Tibial nerve (tissue), 4 donors: ENCODE results near the gene TUSC2. TPM values are rescaled to one million over a fixed set of nuclear protein-coding genes. Genes with fewer than 3 reads are reported as not detected.

Experiments used
- DNase-seq, 2 donors: peaks; one replicate each; pipeline ENCODE4 v3.0.0-alpha.2; 2019; ENCODE audit warnings: low spot score in 2 of 2
- H3K27ac ChIP-seq, 4 donors: fragments of 200-600 bp; sonication (generic) in 3 of 4; one replicate each; pipeline ENCODE4 v1.5.1; 2017 to 2019; ENCODE audit warnings: mild to moderate bottlenecking in 1 of 4
- H3K27me3 ChIP-seq, 2 donors: fragments of 200-600 bp; sonication (generic) in 1 of 2; one replicate each; pipeline versions ENCODE4 v1.5.1 to v1.6.0; 2017 to 2019
- H3K36me3 ChIP-seq, 3 donors: fragments of 200-600 bp; sonication (generic); one replicate each; pipeline ENCODE4 v1.5.1; 2018 to 2019
- H3K4me1 ChIP-seq, 4 donors: fragments of 200-600 bp; sonication (generic) in 3 of 4; one replicate each; pipeline ENCODE4 v1.5.1; 2017 to 2019
- H3K4me3 ChIP-seq, 4 donors: fragments of 200-600 bp; sonication (generic) in 3 of 4; one replicate each; pipeline ENCODE4 v1.5.1; 2017 to 2019; ENCODE audit warnings: mild to moderate bottlenecking in 1 of 4, moderate library complexity in 1 of 4
- H3K9me3 ChIP-seq, 4 donors: fragments of 200-600 bp; sonication (generic) in 3 of 4; one replicate each; pipeline ENCODE4 v1.5.1; 2017 to 2019
- EP300 ChIP-seq, 2 donors: sonication (generic); formaldehyde crosslinking; IDR thresholded peaks; one replicate each; pipeline ENCODE4 v1.6.1; 2017; ENCODE audit warnings: antibody characterized with exemption in 2 of 2, mild to moderate bottlenecking in 1 of 2
- POLR2A ChIP-seq, 2 donors: fragments of 450-650 bp; IDR thresholded peaks; one replicate each; pipeline ENCODE4 v1.6.1; 2017; ENCODE audit warnings: antibody characterized with exemption in 2 of 2, mild to moderate bottlenecking in 2 of 2, moderate library complexity in 2 of 2
- WGBS, 2 donors: methylation state at CpG; one replicate each; pipeline ENCODE4 v1.1.5; 2018; 5-methylcytosine and 5-hydroxymethylcytosine counted together
- total RNA-seq, 4 donors: library from RNA; depleted of rRNA; stranded (reverse); fragments of >200 nt; gene quantifications; one replicate each; pipeline ENCODE4 v1.1.0, GENCODE V29; 2016
- TF ChIP-seq, protein P1 (sequence below), 5 experiments: fragments of 200-600 bp in 3 of 5; fragments of 450-650 bp in 2 of 5; sonication (generic) in 3 of 5; IDR thresholded peaks; one replicate each; pipeline ENCODE4 v1.5.1; 2016 to 2019; ENCODE audit warnings: antibody characterized with exemption in 5 of 5, mild to moderate bottlenecking in 3 of 5, moderate library complexity in 2 of 5

Gene TUSC2
- total RNA-seq, 4 donors from 2014 or later, result 19.0 to 31.9 (median 20.8) TPM

DNA sequence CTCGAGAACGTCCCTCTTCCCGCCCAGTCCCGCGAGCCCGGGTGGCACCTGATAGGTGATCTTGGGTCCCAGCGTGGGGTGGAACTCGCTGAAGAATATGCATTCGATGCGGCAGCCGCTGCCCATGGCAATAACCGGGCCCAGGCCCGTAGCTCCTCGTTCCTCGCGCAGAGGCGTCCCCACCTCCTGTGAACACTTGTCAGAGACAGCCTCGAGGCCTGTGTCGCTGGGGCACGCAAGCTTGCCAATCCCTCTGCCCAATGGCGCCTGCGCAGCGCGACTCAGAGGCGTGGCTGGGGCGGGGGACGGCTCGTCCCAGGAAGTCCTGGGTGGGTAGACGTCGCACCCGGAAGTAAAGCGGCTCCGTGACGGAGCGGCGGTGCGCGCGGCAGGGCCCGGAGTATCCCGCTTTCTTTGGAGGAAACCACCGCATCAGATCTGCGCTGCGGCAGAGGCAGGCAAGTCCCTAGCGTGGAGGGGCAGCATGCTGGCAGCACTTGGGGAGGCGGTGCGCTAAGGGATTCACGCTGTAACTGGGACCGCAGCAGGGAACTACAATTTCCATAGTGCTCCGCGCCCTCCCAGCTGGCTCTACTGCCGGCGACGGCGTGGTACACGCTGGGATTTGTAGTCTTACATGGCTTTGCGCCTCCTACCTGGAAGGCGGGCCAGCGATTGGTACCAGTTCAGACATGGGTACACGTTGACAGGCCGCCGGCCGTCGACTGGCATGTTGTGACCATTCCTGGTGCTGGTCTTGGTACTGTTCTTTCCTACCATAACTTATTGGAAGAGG lies 22.7 kb upstream of the TUSC2 start, which contains the start of the genes CYB561D2 and NPRL2:
Gene CYB561D2 (plus strand): TSS at position 336 of the 796 bp plus-strand sequence. CDS start 572 bp downstream, outside the sequence.
Gene NPRL2 (minus strand): TSS at position 249 of the 796 bp plus-strand sequence. CDS start 123 bp downstream, at position 126.
- H3K9me3 ChIP-seq, result no peaks in the 10 kb centered on the region
- H3K27ac ChIP-seq, result peak within 1 kb of the TSS; percentile 74 to 96 (median 88)
- peaks cover 0 to 54% (median 12%) of the 10 kb centered on the region in 3 donors for H3K36me3 ChIP-seq
- H3K27me3 ChIP-seq, result no peaks in the 10 kb centered on the region
- H3K4me1 ChIP-seq, result peaks cover 0 to 77% (median 24%) of the 10 kb centered on the region in 4 donors
- TF ChIP-seq POLR2A (IDR thresholded peaks at IDR 0.05), result peak; percentile 61 to 83
- TF ChIP-seq EP300 (IDR thresholded peaks at IDR 0.05), result peak; percentile 90 to 92
- TF ChIP-seq, protein P1, sequence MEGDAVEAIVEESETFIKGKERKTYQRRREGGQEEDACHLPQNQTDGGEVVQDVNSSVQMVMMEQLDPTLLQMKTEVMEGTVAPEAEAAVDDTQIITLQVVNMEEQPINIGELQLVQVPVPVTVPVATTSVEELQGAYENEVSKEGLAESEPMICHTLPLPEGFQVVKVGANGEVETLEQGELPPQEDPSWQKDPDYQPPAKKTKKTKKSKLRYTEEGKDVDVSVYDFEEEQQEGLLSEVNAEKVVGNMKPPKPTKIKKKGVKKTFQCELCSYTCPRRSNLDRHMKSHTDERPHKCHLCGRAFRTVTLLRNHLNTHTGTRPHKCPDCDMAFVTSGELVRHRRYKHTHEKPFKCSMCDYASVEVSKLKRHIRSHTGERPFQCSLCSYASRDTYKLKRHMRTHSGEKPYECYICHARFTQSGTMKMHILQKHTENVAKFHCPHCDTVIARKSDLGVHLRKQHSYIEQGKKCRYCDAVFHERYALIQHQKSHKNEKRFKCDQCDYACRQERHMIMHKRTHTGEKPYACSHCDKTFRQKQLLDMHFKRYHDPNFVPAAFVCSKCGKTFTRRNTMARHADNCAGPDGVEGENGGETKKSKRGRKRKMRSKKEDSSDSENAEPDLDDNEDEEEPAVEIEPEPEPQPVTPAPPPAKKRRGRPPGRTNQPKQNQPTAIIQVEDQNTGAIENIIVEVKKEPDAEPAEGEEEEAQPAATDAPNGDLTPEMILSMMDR (IDR thresholded peaks at IDR 0.05), result peak in 2 of 5 experiments; percentile 5 to 55
- WGBS, 2 donors, result 0 to 3% methylated on average over 12 to 48 of the region's 64 CpGs
- H3K4me3 ChIP-seq, result peak within 1 kb of the TSS; percentile 49 to 87 (median 75)
- peak; percentile 87 to 92 for DNase-seq

DNA sequence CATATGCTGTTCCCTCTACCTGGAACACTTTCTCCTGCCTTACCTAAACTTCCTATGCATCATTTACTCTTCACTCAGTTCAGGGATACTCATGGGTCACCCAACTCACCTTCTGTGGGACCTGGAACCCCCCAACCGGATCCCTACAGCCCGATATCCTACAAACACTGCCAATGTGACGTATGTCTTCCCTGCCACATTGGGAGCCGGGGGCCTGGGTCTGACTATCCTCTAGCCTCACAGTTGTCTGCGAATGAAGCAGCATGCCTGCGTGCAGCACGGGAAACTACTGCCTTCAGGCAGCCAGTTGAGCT lies 22.1 kb upstream of the TUSC2 start:
- peak overlapping the region; percentile 49 to 87 (median 75) for H3K4me3 ChIP-seq
- H3K4me1 ChIP-seq, result peaks cover 0 to 77% (median 22%) of the 10 kb centered on the region in 4 donors
- TF ChIP-seq POLR2A (IDR thresholded peaks at IDR 0.05) (no peak), EP300 (IDR thresholded peaks at IDR 0.05) (no peak)
- TF ChIP-seq, protein P1 (IDR thresholded peaks at IDR 0.05), result no peak
- H3K36me3 ChIP-seq, result peaks cover 0 to 48% (median 10%) of the 10 kb centered on the region in 3 donors
- WGBS, 2 donors, result 1 to 2% methylated on average over 7 of the region's 7 CpGs
- H3K27me3 ChIP-seq, result no peaks in the 10 kb centered on the region
- no peaks in the 10 kb centered on the region for H3K9me3 ChIP-seq
- DNase-seq, result no peak
- peak overlapping the region; percentile 74 to 96 (median 88) for H3K27ac ChIP-seq

DNA sequence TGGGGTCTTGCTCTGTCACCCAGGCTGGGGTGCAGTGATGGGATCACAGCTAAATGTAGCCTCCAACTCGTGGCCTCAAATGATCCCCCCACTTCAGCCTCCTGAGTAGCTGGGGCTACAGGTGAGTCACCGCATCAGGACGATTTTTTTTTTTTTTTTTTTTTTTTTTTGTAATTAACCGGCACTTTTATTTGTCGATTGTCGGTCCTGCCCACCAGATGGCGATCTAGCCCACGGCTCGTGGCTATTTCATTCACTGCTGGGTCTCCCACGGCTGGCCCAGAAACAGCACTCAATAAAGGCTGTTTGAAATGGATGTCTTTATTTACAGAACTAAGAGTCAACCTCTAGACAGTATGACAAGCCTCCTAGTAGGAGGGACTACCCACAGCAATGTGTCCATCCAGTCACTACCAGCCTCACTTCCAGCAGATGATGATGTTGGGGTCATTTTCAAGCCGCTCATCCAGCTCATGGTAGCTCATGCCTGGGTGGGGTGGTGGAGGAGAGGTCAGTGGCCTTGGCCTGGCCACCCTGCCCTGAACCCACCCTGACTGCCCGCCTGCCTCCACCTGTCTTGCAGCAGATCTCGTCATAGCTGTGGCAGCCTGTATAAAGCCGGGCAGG lies 19.3 kb upstream of the TUSC2 start:
- 10 to 21% methylated on average over 11 to 14 of the region's 14 CpGs for WGBS, 2 donors
- H3K9me3 ChIP-seq, result no peaks in the 10 kb centered on the region
- H3K27ac ChIP-seq, result peak overlapping the region in 1 of 4 donors; percentile 2
- H3K27me3 ChIP-seq, result no peaks in the 10 kb centered on the region
- DNase-seq, result peak in 1 of 2 donors; percentile 62
- peaks cover 0 to 59% (median 22%) of the 10 kb centered on the region in 4 donors for H3K4me1 ChIP-seq
- H3K4me3 ChIP-seq, result no peak overlapping the region
- peaks cover 0 to 22% (median 0%) of the 10 kb centered on the region in 3 donors for H3K36me3 ChIP-seq
- TF ChIP-seq EP300 (IDR thresholded peaks at IDR 0.05) (no peak), POLR2A (IDR thresholded peaks at IDR 0.05) (no peak)
- TF ChIP-seq, protein P1 (IDR thresholded peaks at IDR 0.05), result peak; percentile 48 to 63 (median 52)

DNA sequence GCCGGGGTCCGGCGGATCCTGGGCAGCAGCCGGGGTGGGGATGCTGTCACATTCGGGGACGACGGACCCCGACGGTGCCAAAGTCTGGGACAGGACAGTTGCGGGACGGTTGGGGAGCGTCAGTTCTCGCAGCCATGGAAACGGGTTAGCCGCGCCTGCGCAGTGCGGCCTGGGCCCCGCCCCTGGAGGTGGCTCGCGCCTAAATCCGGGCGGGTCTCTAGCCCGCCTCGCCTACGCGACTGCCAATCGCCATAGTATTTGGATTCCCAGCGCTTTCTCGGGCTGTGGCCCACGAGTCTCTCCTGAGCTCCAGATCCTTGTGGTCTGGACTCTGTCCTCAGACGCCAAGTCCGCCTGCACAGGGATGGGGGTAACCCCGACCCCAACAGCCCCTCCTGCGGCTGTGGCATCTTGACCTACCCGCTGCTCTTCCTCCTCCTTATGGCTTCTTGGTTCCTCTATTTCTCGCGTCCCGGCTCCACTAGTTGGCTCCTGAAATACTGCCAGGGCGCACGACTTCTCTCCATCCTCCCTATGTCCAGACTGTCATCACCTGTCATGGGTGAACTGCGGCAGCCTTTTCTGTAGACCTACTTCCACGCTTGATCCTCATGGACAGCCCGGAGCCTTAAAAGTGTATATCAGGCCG lies 17.7 kb upstream of the TUSC2 start, which contains the start of gene ZMYND10:
Gene ZMYND10 (minus strand): TSS at position 147 of the 649 bp plus-strand sequence. CDS start 153 bp downstream, outside the sequence.
- H3K9me3 ChIP-seq, result no peaks in the 10 kb centered on the region
- no peaks in the 10 kb centered on the region for H3K27me3 ChIP-seq
- WGBS, 2 donors, result 10 to 17% methylated on average over 27 to 43 of the region's 45 CpGs
- peak within 1 kb of the TSS; percentile 12 to 48 (median 38) for H3K4me3 ChIP-seq
- TF ChIP-seq POLR2A (IDR thresholded peaks at IDR 0.05) (no peak), EP300 (IDR thresholded peaks at IDR 0.05) (no peak)
- TF ChIP-seq, protein P1 (IDR thresholded peaks at IDR 0.05), result no peak
- peak within 1 kb of the TSS in 1 of 4 donors; percentile 21 for H3K27ac ChIP-seq
- peaks cover 0 to 22% (median 0%) of the 10 kb centered on the region in 3 donors for H3K36me3 ChIP-seq
- DNase-seq, result no peak
- H3K4me1 ChIP-seq, result peaks cover 0 to 64% (median 21%) of the 10 kb centered on the region in 4 donors
